ENCODE results near the gene NOS1AP. TPM values are rescaled to one million over a fixed set of nuclear protein-coding genes. Genes with fewer than 3 reads are reported as not detected.
A peak's percentile ranks its signal among the peaks of the same experiment; 100 is the strongest.
"Not testable (repeated sequence)": the region's sequence is repeated elsewhere in the genome, so short reads cannot be mapped to it uniquely, and the experiment has no call there.

NOS1AP gene
- total and polyA plus RNA-seq, 9 of the 15 experiments (the other 6 are each of a cell fraction or from before 2014, with no cell fraction given) = 0.07 to 1.5 (median 0.22) TPM

- BruUV-seq (replicated peaks); FAIRE-seq; H3K4me3 ChIP-seq; H4K20me1 ChIP-seq (replicated peaks; ENCODE audit: control insufficient read depth, insufficient read depth, low read length); in situ Hi-C loops (cut with MboI); H3K79me2 ChIP-seq (ENCODE audit: control insufficient read depth, insufficient read depth, low read length); H3K9me3 ChIP-seq (replicated peaks; ENCODE audit: control insufficient read depth, insufficient read depth, low read depth, low read length); H3K9me1 ChIP-seq (ENCODE audit: control insufficient read depth, insufficient read depth, low read length); CTCF ChIA-PET (ENCODE audit: low intra/inter-chr PET ratio); H2AFZ ChIP-seq (ENCODE audit: low read depth, low read length); H3K27ac ChIP-seq (ENCODE audit: extremely low read depth, low read depth, low read length); H3K4me2 ChIP-seq (ENCODE audit: insufficient read depth, low read length); H3K27me3 ChIP-seq (ENCODE audit: control insufficient read depth in 2 of 2, insufficient read depth in 2 of 2, low read length in 2 of 2); intact Hi-C loops (cut with micrococcal nuclease); H3K36me3 ChIP-seq (ENCODE audit: control insufficient read depth, insufficient read depth, low read length); TF ChIP-seq TEAD4 (CRISPR knock-in tag; IDR thresholded peaks at IDR 0.05; ENCODE audit: borderline replicate concordance); ATF3 (CRISPR knock-in tag; conservative IDR thresholded peaks at IDR 0.05); MYNN (CRISPR knock-in tag; IDR thresholded peaks at IDR 0.05); NR2C1 (tag; IDR thresholded peaks at IDR 0.05): not testable (repeated sequence)
- ATAC-seq (peak; percentile 62), DNase-seq (ENCODE audit: extremely low read depth in 1 of 4, low spot score in 3 of 4) (peak in 2 of 4 experiments; percentile 38 to 82)
- 5% methylated on average over 7 of the region's 7 CpGs for WGBS (ENCODE audit: insufficient coverage, low coverage, missing lambda C conversion rate)
- Histone ChIP-seq H3K4me1 (replicated peaks in 1 of 2; ENCODE audit: control insufficient read depth in 2 of 2, insufficient read depth in 2 of 2, low read length in 2 of 2) (peaks cover 23 to 57% of the 10 kb centered on the region in 2 experiments), H3K9ac (ENCODE audit: insufficient read depth in 1 of 2, low read depth in 2 of 2, low read length in 2 of 2) (peak overlapping the region; percentile 2 to 47; a peak in 1 of 4 replicates)
- POLR2A ChIA-PET = interaction anchor here (1.0 to 1.2 kb wide), 3 partner anchors 10 to 97 kb away, joined by 3 read pairs; no protein-coding TSS in a partner anchor
- TF ChIP-seq TEAD4 (IDR thresholded peaks at IDR 0.05; ENCODE audit: low read length) = peak; percentile 64
- TF ChIP-seq EHMT2 (IDR thresholded peaks at IDR 0.05) = peak; percentile 25; the same call in 1 of the 2 replicates
- TF ChIP-seq SMARCE1 (IDR thresholded peaks at IDR 0.05) = peak; percentile 85
- peak in 1 of 2 experiments; percentile 60; a peak in 1 of 4 replicates for TF ChIP-seq RCOR1 (IDR thresholded peaks at IDR 0.05; ENCODE audit: borderline replicate concordance in 1 of 2, low read depth in 2 of 2, low read length in 2 of 2)
- peak; percentile 81 for TF ChIP-seq ATF3 (IDR thresholded peaks at IDR 0.05)
- peak; percentile 67; the same call in 1 of the 2 replicates for TF ChIP-seq ADNP (tag; IDR thresholded peaks at IDR 0.05)
- peak; percentile 84 for TF ChIP-seq ARID1B (IDR thresholded peaks at IDR 0.05)
- peak; percentile 38; the same call in 1 of the 2 replicates for TF ChIP-seq DMBX1 (CRISPR knock-in tag; IDR thresholded peaks at IDR 0.05; ENCODE audit: borderline replicate concordance)
- TF ChIP-seq JUND (IDR thresholded peaks at IDR 0.05; ENCODE audit: borderline replicate concordance, low read depth, low read length) = peak; percentile 86
- peak; percentile 84; the same call in 2 of the 3 replicates for TF ChIP-seq JUND (tag; IDR thresholded peaks at IDR 0.05; ENCODE audit: borderline replicate concordance, low read depth, low read length)
- 0 out of 2 replicates have a peak, but pooled peaks have one; percentile 17 for TF ChIP-seq NFIC (IDR thresholded peaks at IDR 0.05)
- TF ChIP-seq TCF7 (IDR thresholded peaks at IDR 0.05; ENCODE audit: borderline replicate concordance) = peak; percentile 9; the same call in 1 of the 2 replicates
- TF ChIP-seq CREM (IDR thresholded peaks at IDR 0.05; ENCODE audit: low read depth) = 0 out of 2 replicates have a peak, but pooled peaks have one; percentile 31
- peak; percentile 50; the same call in 1 of the 2 replicates for TF ChIP-seq MYNN (IDR thresholded peaks at IDR 0.05)
- TF ChIP-seq CBFA2T3 (IDR thresholded peaks at IDR 0.05) = peak; percentile 84
- peak; percentile 45; the same call in 1 of the 2 replicates for TF ChIP-seq TAL1 (IDR thresholded peaks at IDR 0.05)
- peak; percentile 12; the same call in 1 of the 2 replicates for TF ChIP-seq SMAD4 (CRISPR knock-in tag; conservative IDR thresholded peaks at IDR 0.05)
- TF ChIP-seq BCOR (IDR thresholded peaks at IDR 0.05) = peak; percentile 51
- TF ChIP-seq SMARCA4 (IDR thresholded peaks at IDR 0.05) = peak; percentile 74
- 0 out of 2 replicates have a peak, but pooled peaks have one; percentile 23 for TF ChIP-seq NR2C1 (IDR thresholded peaks at IDR 0.05)
- TF ChIP-seq DPF2 (IDR thresholded peaks at IDR 0.05) = peak; percentile 88
- TF ChIP-seq CBFA2T2 (conservative IDR thresholded peaks at IDR 0.05) = peak; percentile 74
- TF ChIP-seq HMBOX1 (IDR thresholded peaks at IDR 0.05) = 0 out of 2 replicates have a peak, but pooled peaks have one; percentile 52
Measured at GRCh38 chr1:162418584-162418983, 349.1 kb downstream of the NOS1AP start.
